ENCODE results near the gene MROH2A. TPM values are rescaled to one million over a fixed set of nuclear protein-coding genes. Genes with fewer than 3 reads are reported as not detected.

Gene MROH2A
- total and polyA plus RNA-seq, 9 of the 15 experiments (the other 6 are each of a cell fraction or from before 2014, with no cell fraction given) = 0.03 TPM; not detected in 8

DNA sequence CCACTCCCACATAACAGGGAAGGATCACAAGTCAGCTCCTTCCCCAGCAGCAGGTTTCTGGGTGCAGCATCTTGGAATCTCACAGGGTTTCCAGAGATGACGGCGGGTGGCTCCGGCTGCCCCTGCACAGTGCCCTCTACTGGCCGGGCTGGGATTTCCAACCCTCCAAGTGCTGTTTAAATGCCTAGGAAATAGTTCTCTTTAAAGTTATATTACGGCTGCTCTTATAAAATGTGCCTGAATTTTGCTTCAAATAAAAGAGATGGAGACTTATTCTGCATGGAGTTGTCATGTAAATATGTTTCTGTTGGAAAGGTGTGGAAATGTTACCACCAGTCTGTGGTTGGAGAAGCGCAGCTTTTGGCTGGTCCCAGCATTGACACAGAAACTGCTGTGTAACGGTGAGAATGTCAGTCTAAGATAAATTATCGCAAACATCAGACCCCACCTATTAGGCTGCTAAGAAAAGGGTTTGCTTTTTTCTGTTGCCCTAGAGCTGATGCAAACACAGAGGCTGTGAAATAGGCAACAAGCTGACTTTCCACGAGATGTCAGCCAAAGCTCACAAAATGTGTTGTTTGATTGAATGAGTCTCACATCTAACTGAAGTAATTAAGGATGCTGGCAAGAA is 79.5 kb downstream of the MROH2A start (continued):
- TF ChIP-seq MTA3 (IDR thresholded peaks at IDR 0.05; ENCODE audit: borderline replicate concordance) (0 out of 2 replicates have a peak, but pooled peaks have one; percentile 42), TCF7L2 (IDR thresholded peaks at IDR 0.05; ENCODE audit: low read depth, low read length) (no peak), ZNF134 (CRISPR knock-in tag; conservative IDR thresholded peaks at IDR 0.05) (no peak), PBX2 (CRISPR knock-in tag; IDR thresholded peaks at IDR 0.05; ENCODE audit: low read depth) (no peak), PBX2 (tag; conservative IDR thresholded peaks at IDR 0.05; ENCODE audit: low read depth) (peak; percentile 91), PURB (CRISPR knock-in tag; IDR thresholded peaks at IDR 0.05; ENCODE audit: low read depth) (no peak), ZNF707 (CRISPR knock-in tag; conservative IDR thresholded peaks at IDR 0.05) (no peak), KAT8 (IDR thresholded peaks at IDR 0.05; ENCODE audit: low read depth) (no peak), CCNT2 (IDR thresholded peaks at IDR 0.05; ENCODE audit: borderline replicate concordance, extremely low read depth, insufficient read length, low read depth, low read length) (peak; percentile 20), ZNF695 (CRISPR knock-in tag; IDR thresholded peaks at IDR 0.05) (no peak), SMARCB1 (IDR thresholded peaks at IDR 0.05; ENCODE audit: insufficient read length, low read depth) (no peak), ZFP30 (CRISPR knock-in tag; IDR thresholded peaks at IDR 0.05; ENCODE audit: borderline replicate concordance) (no peak), ZNF444 (CRISPR knock-in tag; IDR thresholded peaks at IDR 0.05) (no peak), ZNF589 (CRISPR knock-in tag; IDR thresholded peaks at IDR 0.05; ENCODE audit: low read depth) (no peak), TCF7 (IDR thresholded peaks at IDR 0.05; ENCODE audit: borderline replicate concordance) (no peak), ZNF347 (CRISPR knock-in tag; IDR thresholded peaks at IDR 0.05; ENCODE audit: low read depth) (no peak), ZNF282 (CRISPR knock-in tag; IDR thresholded peaks at IDR 0.05) (no peak), EP300 (IDR thresholded peaks at IDR 0.05; ENCODE audit: low read length) (peak; percentile 79), SRSF9 (IDR thresholded peaks at IDR 0.05; ENCODE audit: borderline replicate concordance, low read depth, low read length) (no peak), ZEB2 (IDR thresholded peaks at IDR 0.05) (no peak; the same call in 1 of the 2 replicates), CHCHD3 (CRISPR knock-in tag; IDR thresholded peaks at IDR 0.05) (no peak), SOX6 (IDR thresholded peaks at IDR 0.05) (peak; percentile 47; the same call in 1 of the 2 replicates), CREM (IDR thresholded peaks at IDR 0.05; ENCODE audit: low read depth) (no peak), RBFOX2 (IDR thresholded peaks at IDR 0.05; ENCODE audit: low read depth, low read length) (no peak), ZNF561 (CRISPR knock-in tag; conservative IDR thresholded peaks at IDR 0.05) (no peak)
- TF ChIP-seq, protein P1, sequence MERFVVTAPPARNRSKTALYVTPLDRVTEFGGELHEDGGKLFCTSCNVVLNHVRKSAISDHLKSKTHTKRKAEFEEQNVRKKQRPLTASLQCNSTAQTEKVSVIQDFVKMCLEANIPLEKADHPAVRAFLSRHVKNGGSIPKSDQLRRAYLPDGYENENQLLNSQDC (CRISPR knock-in tag; IDR thresholded peaks at IDR 0.05) = no peak
